ENCODE measurements around the gene CNGB1. TPM values are rescaled to one million over a fixed set of nuclear protein-coding genes. Genes with fewer than 3 reads are reported as not detected.

The CNGB1 gene
- total RNA-seq, 1 experiment from 2014 or later: 0.04 TPM

DNA sequence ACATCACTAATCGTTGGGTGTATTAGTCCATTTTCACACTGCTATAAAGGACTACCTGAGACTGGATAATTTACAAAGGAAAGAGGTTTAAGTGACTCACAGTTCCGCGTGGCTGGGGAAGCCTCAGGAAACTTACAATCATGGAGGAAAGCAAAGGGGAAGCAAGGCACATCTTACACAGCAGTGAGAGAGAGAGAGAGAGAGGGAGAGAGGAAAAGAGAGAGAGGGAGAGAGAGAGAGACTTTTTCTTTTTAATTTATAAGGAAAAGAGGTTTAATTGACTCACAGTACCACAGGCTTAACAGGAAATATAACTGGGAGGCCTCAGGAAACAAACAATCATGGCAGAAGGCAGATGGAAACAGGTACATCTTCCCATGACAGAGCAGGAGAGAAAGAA, 41.7 kb downstream of the CNGB1 start:
- POLR2A ChIA-PET (ENCODE audit: unreplicated experiment): no interaction called here
- Histone ChIP-seq H3K9me3 (ENCODE audit: low read length) (no peaks in the 10 kb centered on the region), H3F3A (ENCODE audit: low read length, unreplicated experiment) (no peaks in the 10 kb centered on the region), H3K4me3 (ENCODE audit: low read length) (no peak overlapping the region), H3K4me1 (ENCODE audit: insufficient read depth, low read length) (no peaks in the 10 kb centered on the region), H3K36me3 (ENCODE audit: low read depth, low read length) (no peaks in the 10 kb centered on the region), H3K27ac (ENCODE audit: low read length) (no peak overlapping the region), H3K79me2 (ENCODE audit: low read length) (no peaks in the 10 kb centered on the region), H3K4me2 (ENCODE audit: low read length) (no peak overlapping the region), H3K9me2 (replicated peaks; ENCODE audit: low read length) (no peaks in the 10 kb centered on the region), H4K20me1 (ENCODE audit: low read length) (no peaks in the 10 kb centered on the region), H3K9ac (ENCODE audit: low read length) (no peak overlapping the region), H2AFZ (ENCODE audit: low read length) (no peak overlapping the region), H3K27me3 (ENCODE audit: low read length) (no peaks in the 10 kb centered on the region)
- ATAC-seq (no peak), DNase-seq (no peak)
- no TSS peak for BruUV-seq (replicated peaks)
- CTCF ChIA-PET: no interaction called here
- intact Hi-C loops (cut with micrococcal nuclease): no loop called here
- TF ChIP-seq EZH2 (IDR thresholded peaks at IDR 0.05; ENCODE audit: low read length, unreplicated experiment) (no peak), EZH2phosphoT487 (IDR thresholded peaks at IDR 0.05; ENCODE audit: borderline replicate concordance, low read length) (no peak)
- TF ChIP-seq, protein P1, sequence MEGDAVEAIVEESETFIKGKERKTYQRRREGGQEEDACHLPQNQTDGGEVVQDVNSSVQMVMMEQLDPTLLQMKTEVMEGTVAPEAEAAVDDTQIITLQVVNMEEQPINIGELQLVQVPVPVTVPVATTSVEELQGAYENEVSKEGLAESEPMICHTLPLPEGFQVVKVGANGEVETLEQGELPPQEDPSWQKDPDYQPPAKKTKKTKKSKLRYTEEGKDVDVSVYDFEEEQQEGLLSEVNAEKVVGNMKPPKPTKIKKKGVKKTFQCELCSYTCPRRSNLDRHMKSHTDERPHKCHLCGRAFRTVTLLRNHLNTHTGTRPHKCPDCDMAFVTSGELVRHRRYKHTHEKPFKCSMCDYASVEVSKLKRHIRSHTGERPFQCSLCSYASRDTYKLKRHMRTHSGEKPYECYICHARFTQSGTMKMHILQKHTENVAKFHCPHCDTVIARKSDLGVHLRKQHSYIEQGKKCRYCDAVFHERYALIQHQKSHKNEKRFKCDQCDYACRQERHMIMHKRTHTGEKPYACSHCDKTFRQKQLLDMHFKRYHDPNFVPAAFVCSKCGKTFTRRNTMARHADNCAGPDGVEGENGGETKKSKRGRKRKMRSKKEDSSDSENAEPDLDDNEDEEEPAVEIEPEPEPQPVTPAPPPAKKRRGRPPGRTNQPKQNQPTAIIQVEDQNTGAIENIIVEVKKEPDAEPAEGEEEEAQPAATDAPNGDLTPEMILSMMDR (conservative IDR thresholded peaks at IDR 0.05; ENCODE audit: low read depth, low read length): no peak

DNA sequence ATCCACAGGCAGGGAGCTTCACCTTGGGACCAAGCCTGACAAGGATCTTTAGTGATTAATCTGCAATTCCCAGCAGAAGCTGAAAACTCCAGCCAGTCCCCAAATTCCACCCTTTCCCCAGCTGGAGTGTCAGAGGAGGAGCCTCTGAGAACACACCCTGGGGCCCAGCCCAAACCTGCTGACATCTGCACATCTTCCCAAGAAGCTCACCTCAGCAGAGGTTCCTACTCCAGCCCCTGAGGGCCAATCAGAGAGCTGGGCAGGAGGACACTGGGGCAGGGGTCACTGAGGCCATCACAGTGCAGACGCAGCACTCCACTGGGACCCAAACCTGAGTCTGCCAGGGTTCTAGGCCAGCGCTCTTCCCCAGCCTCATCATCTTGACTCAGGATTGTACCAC, 44.9 kb downstream of the CNGB1 start:
- intact Hi-C loops (cut with micrococcal nuclease): no loop called here
- H3K9ac ChIP-seq (ENCODE audit: low read length): no peak overlapping the region
- ChIA-PET CTCF (no interaction called here), POLR2A (ENCODE audit: unreplicated experiment) (no interaction called here)
- no peaks in the 10 kb centered on the region for H3F3A ChIP-seq (ENCODE audit: low read length, unreplicated experiment)
- TF ChIP-seq, protein P1 (conservative IDR thresholded peaks at IDR 0.05; ENCODE audit: low read depth, low read length): no peak
- TF ChIP-seq EZH2phosphoT487 (IDR thresholded peaks at IDR 0.05; ENCODE audit: borderline replicate concordance, low read length) (no peak), EZH2 (IDR thresholded peaks at IDR 0.05; ENCODE audit: low read length, unreplicated experiment) (no peak)
- ATAC-seq (no peak), DNase-seq (no peak)
- H3K4me3 ChIP-seq (ENCODE audit: low read length): no peak overlapping the region
- no peaks in the 10 kb centered on the region for H3K9me3 ChIP-seq (ENCODE audit: low read length)
- no peaks in the 10 kb centered on the region for H3K79me2 ChIP-seq (ENCODE audit: low read length)
- H3K27ac ChIP-seq (ENCODE audit: low read length): no peak overlapping the region
- H3K36me3 ChIP-seq (ENCODE audit: low read depth, low read length): no peaks in the 10 kb centered on the region
- no peaks in the 10 kb centered on the region for H3K4me1 ChIP-seq (ENCODE audit: insufficient read depth, low read length)
- no peaks in the 10 kb centered on the region for H4K20me1 ChIP-seq (ENCODE audit: low read length)
- BruUV-seq (replicated peaks): no TSS peak
- no peak overlapping the region for H2AFZ ChIP-seq (ENCODE audit: low read length)
- no peaks in the 10 kb centered on the region for H3K27me3 ChIP-seq (ENCODE audit: low read length)
- no peak overlapping the region for H3K4me2 ChIP-seq (ENCODE audit: low read length)
- H3K9me2 ChIP-seq (replicated peaks; ENCODE audit: low read length): no peaks in the 10 kb centered on the region

DNA sequence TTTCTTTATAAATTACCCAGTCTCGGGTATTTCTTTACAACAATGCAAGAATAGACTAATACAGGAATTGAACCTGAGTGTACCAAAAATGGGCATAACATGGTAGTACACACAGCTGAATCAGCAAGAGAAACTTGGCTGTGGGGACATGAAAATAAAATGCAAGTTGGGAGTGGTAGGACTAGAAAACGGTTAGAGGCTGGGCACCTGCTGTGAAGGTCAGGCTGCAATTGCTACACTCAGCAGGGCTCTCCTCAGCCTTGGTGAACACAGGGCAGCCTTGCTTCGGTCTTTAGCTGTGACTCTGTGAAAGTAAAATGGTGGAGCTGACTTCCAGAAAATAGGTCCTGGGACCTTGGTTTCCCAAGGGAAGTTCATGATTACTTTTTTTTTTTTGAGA, 45.6 kb downstream of the CNGB1 start:
- H3K27me3 ChIP-seq (ENCODE audit: low read length): no peaks in the 10 kb centered on the region
- no peaks in the 10 kb centered on the region for H4K20me1 ChIP-seq (ENCODE audit: low read length)
- DNase-seq (no peak), ATAC-seq (no peak)
- CTCF ChIA-PET: no interaction called here
- H3K79me2 ChIP-seq (ENCODE audit: low read length): no peaks in the 10 kb centered on the region
- BruUV-seq (replicated peaks): no TSS peak
- H3K9me3 ChIP-seq (ENCODE audit: low read length): no peaks in the 10 kb centered on the region
- H3K27ac ChIP-seq (ENCODE audit: low read length): no peak overlapping the region
- no peaks in the 10 kb centered on the region for H3K9me2 ChIP-seq (replicated peaks; ENCODE audit: low read length)
- H2AFZ ChIP-seq (ENCODE audit: low read length): no peak overlapping the region
- POLR2A ChIA-PET (ENCODE audit: unreplicated experiment): no interaction called here
- no peaks in the 10 kb centered on the region for H3K36me3 ChIP-seq (ENCODE audit: low read depth, low read length)
- no peak overlapping the region for H3K9ac ChIP-seq (ENCODE audit: low read length)
- no peak overlapping the region for H3K4me2 ChIP-seq (ENCODE audit: low read length)
- TF ChIP-seq EZH2phosphoT487 (IDR thresholded peaks at IDR 0.05; ENCODE audit: borderline replicate concordance, low read length) (no peak), EZH2 (IDR thresholded peaks at IDR 0.05; ENCODE audit: low read length, unreplicated experiment) (no peak)
- TF ChIP-seq, protein P1 (conservative IDR thresholded peaks at IDR 0.05; ENCODE audit: low read depth, low read length): no peak
- H3F3A ChIP-seq (ENCODE audit: low read length, unreplicated experiment): no peaks in the 10 kb centered on the region
- intact Hi-C loops (cut with micrococcal nuclease): no loop called here
- H3K4me3 ChIP-seq (ENCODE audit: low read length): no peak overlapping the region
- no peaks in the 10 kb centered on the region for H3K4me1 ChIP-seq (ENCODE audit: insufficient read depth, low read length)

Data from PC-3 (cell line).